K562 treated with DMSO at 1 percent for 12 hours (cell line): ENCODE measurements around the gene CCDC83. TPM values are rescaled to one million over a fixed set of nuclear protein-coding genes. Genes with fewer than 3 reads are reported as not detected.

Experiments used
- total RNA-seq: library from RNA; unstranded; fragments of 300-600 nt; gene quantifications from 2 replicates; pipeline ENCODE4 v1.2.3, GENCODE V29; 2022; ENCODE audit not compliant: insufficient read depth

CCDC83 gene
- not detected in 2 replicates for total RNA-seq

GRCh38 chr11:85855341-85855656 is at the start of gene CCDC83:
CCDC83 (plus strand) TSS chr11:85855383; CDS start chr11:85865124, 9,741 bp downstream.

GRCh38 chr11:85810871-85811611 is 44.1 kb upstream of the CCDC83 start, which contains the start of gene SYTL2:
SYTL2 (minus strand) TSS chr11:85811141; CDS start chr11:85757725, 53,416 bp downstream.

Other genes with a start within 250 kb of the CCDC83 start
- gene DLG2, start 228.0 kb upstream of the CCDC83 start, total RNA-seq = 1.6 TPM in 1 of 2 replicates, not detected in the other
- 65.5 and 96.5 TPM in 2 replicates for gene TMEM126B, start 226.8 kb upstream of the CCDC83 start, total RNA-seq
- 40.2 and 51.8 TPM in 2 replicates for gene TMEM126A, start 207.4 kb upstream of the CCDC83 start, total RNA-seq
- 18.1 and 45.3 TPM in 2 replicates for gene CREBZF, start 190.3 kb upstream of the CCDC83 start, total RNA-seq
- not detected in 2 replicates for gene CCDC89, start 169.2 kb upstream of the CCDC83 start, total RNA-seq
- 0.56 TPM in 1 of 2 replicates, not detected in the other for gene SYTL2, start 44.2 kb upstream of the CCDC83 start, total RNA-seq
- 46.4 and 164 TPM in 2 replicates for gene PICALM, start 213.7 kb downstream of the CCDC83 start, total RNA-seq